Keratinocyte (primary cell): ENCODE data around the gene NOL9. TPM values are rescaled to one million over a fixed set of nuclear protein-coding genes. Genes with fewer than 3 reads are reported as not detected.
A peak's percentile ranks its signal among the peaks of the same experiment; 100 is the strongest.

Source experiments
- DNase-seq: peaks from one replicate; pipeline ENCODE4 v3.0.0-alpha.2; 2011; ENCODE audit warnings: low read depth, missing footprints, low spot score
- FAIRE-seq: peaks from 2 replicates; lab custom pipeline; 2011; peaks lifted over from hg19 to GRCh38; lab: Jason Lieb, UNC
- H2AFZ ChIP-seq: 2 replicates; pipeline ENCODE4 v1.6.0; 2012; ENCODE audit warnings: low read length, control low read depth, inconsistent platforms; ENCODE audit not compliant: control insufficient read depth
- H3K27ac ChIP-seq: 2 replicates; pipeline ENCODE4 v1.5.1; 2011; ENCODE audit warnings: low read length; ENCODE audit not compliant: control insufficient read depth, insufficient read depth
- H3K27me3 ChIP-seq: 3 replicates; pipeline ENCODE4 v1.6.0; 2011; ENCODE audit warnings: low read length; ENCODE audit not compliant: control insufficient read depth, insufficient read depth; ENCODE audit errors: extremely low read depth
- H3K36me3 ChIP-seq, 2 experiments: 2 replicates in 1 of 2; 3 replicates in 1 of 2; pipeline ENCODE4 v1.5.1; 2011; ENCODE audit warnings: low read length in 2 of 2, mild to moderate bottlenecking in 1 of 2; ENCODE audit not compliant: control insufficient read depth in 2 of 2, insufficient read depth in 2 of 2; ENCODE audit errors: extremely low read depth in 1 of 2
- H3K4me1 ChIP-seq: 3 replicates; pipeline ENCODE4 v1.5.1; 2011; ENCODE audit warnings: low read length; ENCODE audit not compliant: control insufficient read depth, insufficient read depth; ENCODE audit errors: extremely low read depth
- H3K4me2 ChIP-seq: 3 replicates; pipeline ENCODE4 v1.6.0; 2011; ENCODE audit warnings: low read depth, low read length; ENCODE audit not compliant: control insufficient read depth, insufficient read depth; ENCODE audit errors: extremely low read depth
- H3K4me3 ChIP-seq, 3 experiments: fragments of 200-600 bp in 1 of 3; sonication (generic) in 1 of 3; 2 replicates in 2 of 3; 3 replicates in 1 of 3; pipeline ENCODE4 v1.5.1; 2011 to 2016; ENCODE audit warnings: low read length in 3 of 3, mild to moderate bottlenecking in 3 of 3, control low read depth in 2 of 3, inconsistent platforms in 1 of 3, low read depth in 1 of 3, mixed read lengths in 1 of 3, mixed run types in 1 of 3, moderate library complexity in 1 of 3; ENCODE audit not compliant: control insufficient read depth in 2 of 3, insufficient read depth in 2 of 3; ENCODE audit errors: extremely low read depth in 1 of 3
- H3K79me2 ChIP-seq: 2 replicates; pipeline ENCODE4 v1.6.0; 2012; ENCODE audit warnings: low read length; ENCODE audit not compliant: control insufficient read depth, insufficient read depth
- H3K9ac ChIP-seq: 3 replicates; pipeline ENCODE4 v1.6.0; 2011; ENCODE audit warnings: low read length; ENCODE audit not compliant: control insufficient read depth, insufficient read depth; ENCODE audit errors: extremely low read depth
- H3K9me1 ChIP-seq: 3 replicates; pipeline ENCODE4 v1.6.0; 2011; ENCODE audit warnings: low read length; ENCODE audit not compliant: control insufficient read depth, insufficient read depth; ENCODE audit errors: extremely low read depth
- H3K9me3 ChIP-seq: 2 replicates; pipeline ENCODE4 v1.5.1; 2012; ENCODE audit warnings: low read depth, low read length; ENCODE audit not compliant: control insufficient read depth
- H4K20me1 ChIP-seq: 3 replicates; pipeline ENCODE4 v1.6.0; 2011; ENCODE audit warnings: low read length; ENCODE audit not compliant: control insufficient read depth, insufficient read depth; ENCODE audit errors: extremely low read depth
- EZH2 ChIP-seq: IDR thresholded peaks from one replicate; pipeline ENCODE4 v1.6.1; 2012; ENCODE audit warnings: inconsistent platforms, mild to moderate bottlenecking, low read length, moderate library complexity
- dilution Hi-C: fragments of 300-500 bp; cut with MboI; formaldehyde crosslinking; loops from one replicate; pipeline ENCODE4 v1.7.0; 2020; ENCODE audit warnings: low sequenced_read_pairs; ENCODE audit not compliant: extremely low pct_ligation_motif_present
- polyA plus RNA-seq, 5 experiments: library from polyadenylated mRNA; depleted of rRNA in 3 of 5; stranded (reverse) in 3 of 5; stranded (forward) in 1 of 5; unstranded in 1 of 5; fragments of >200 nt; gene quantifications; 1 replicate in 1 of 5; 2 replicates in 3 of 5; 3 replicates in 1 of 5; pipeline versions ENCODE4 v1.2.1 to v1.2.3, GENCODE V29; 2011 to 2012; ENCODE audit warnings: missing spikeins in 2 of 5, low read depth in 1 of 5, low replicate concordance in 1 of 5
- TF ChIP-seq, protein P1 (sequence below), 3 experiments: IDR thresholded peaks in 1 of 3; conservative IDR thresholded peaks in 1 of 3; optimal IDR thresholded peaks in 1 of 3; 2 replicates in 2 of 3; 3 replicates in 1 of 3; pipeline versions ENCODE3 to v1.5.1; 2011; ENCODE audit warnings: low read length in 3 of 3, mild to moderate bottlenecking in 3 of 3, moderate library complexity in 2 of 3, control low read depth in 1 of 3, inconsistent platforms in 1 of 3; ENCODE audit not compliant: insufficient read depth in 2 of 3; ENCODE audit errors: extremely low read depth in 1 of 3

The NOL9 gene
- polyA plus RNA-seq, 1 donor (not counting 4 experiments of a cell fraction or from before 2014, with no cell fraction given) = 24.6 TPM

GRCh38 chr1:6557597-6557996 lies 3.3 kb upstream of the NOL9 start:
- TF ChIP-seq, protein P1, sequence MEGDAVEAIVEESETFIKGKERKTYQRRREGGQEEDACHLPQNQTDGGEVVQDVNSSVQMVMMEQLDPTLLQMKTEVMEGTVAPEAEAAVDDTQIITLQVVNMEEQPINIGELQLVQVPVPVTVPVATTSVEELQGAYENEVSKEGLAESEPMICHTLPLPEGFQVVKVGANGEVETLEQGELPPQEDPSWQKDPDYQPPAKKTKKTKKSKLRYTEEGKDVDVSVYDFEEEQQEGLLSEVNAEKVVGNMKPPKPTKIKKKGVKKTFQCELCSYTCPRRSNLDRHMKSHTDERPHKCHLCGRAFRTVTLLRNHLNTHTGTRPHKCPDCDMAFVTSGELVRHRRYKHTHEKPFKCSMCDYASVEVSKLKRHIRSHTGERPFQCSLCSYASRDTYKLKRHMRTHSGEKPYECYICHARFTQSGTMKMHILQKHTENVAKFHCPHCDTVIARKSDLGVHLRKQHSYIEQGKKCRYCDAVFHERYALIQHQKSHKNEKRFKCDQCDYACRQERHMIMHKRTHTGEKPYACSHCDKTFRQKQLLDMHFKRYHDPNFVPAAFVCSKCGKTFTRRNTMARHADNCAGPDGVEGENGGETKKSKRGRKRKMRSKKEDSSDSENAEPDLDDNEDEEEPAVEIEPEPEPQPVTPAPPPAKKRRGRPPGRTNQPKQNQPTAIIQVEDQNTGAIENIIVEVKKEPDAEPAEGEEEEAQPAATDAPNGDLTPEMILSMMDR (optimal IDR thresholded peaks at IDR 0.05 in 1 of 3, IDR thresholded peaks at IDR 0.05 in 1 of 3, conservative IDR thresholded peaks at IDR 0.05 in 1 of 3; ENCODE audit: extremely low read depth in 1 of 3, insufficient read depth in 2 of 3, low read length in 3 of 3) = no peak
- no peak for TF ChIP-seq EZH2
- FAIRE-seq = no peak
- H3K9ac ChIP-seq = no peak overlapping the region

DNA sequence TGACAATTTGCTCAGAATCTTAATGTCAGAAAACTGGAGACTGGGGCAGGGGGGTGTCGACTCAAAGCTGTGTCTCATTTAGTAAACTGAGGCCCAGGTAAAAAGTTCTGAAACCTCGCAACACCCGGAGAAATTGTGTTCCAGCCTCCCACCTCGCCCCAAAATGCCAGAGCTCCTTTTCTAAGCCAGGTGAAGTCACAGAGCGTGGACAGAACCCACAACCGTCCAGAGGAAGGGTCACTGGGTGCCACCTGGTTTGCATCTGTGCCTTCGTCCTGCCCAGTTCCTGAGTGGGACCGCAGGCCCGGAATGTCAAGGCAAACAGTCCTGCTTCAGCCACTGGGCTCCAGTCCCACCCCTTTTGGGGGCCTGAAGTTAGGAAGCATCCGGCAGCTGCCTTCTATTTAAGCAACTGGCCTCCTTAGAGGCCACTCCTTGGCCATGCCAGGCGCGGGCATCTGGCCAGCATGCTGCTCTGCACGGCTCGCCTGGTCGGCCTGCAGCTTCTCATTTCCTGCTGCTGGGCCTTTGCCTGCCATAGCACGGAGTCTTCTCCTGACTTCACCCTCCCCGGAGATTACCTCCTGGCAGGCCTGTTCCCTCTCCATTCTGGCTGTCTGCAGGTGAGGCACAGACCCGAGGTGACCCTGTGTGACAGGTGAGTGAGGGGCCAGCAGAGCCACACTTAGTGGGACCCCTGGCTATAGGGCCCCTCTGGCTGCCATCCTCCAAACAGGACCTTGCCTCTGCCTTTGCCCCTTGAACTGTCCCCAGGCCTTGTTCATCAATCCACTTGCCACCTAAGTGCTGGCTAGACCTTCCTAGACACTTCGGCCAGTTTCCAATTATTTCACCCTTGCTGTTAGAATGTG lies 830 bp upstream of the NOL9 start, which contains the start of gene TAS1R1:
TSS of gene TAS1R1 (plus strand) at position 401 of the 872 bp plus-strand sequence. CDS start at position 468, 67 bp downstream.
- peaks cover 3 to 8% of the 10 kb centered on the region in 2 experiments for H3K36me3 ChIP-seq
- H3K4me1 ChIP-seq = peaks cover 11% of the 10 kb centered on the region
- no peak for TF ChIP-seq EZH2
- TF ChIP-seq, protein P1 (optimal IDR thresholded peaks at IDR 0.05 in 1 of 3, IDR thresholded peaks at IDR 0.05 in 1 of 3, conservative IDR thresholded peaks at IDR 0.05 in 1 of 3; ENCODE audit: extremely low read depth in 1 of 3, insufficient read depth in 2 of 3, low read length in 3 of 3) = no peak
- DNase-seq (no peak), FAIRE-seq (no peak)
- H3K79me2 ChIP-seq = peaks cover 28% of the 10 kb centered on the region
- H3K4me3 ChIP-seq = peak within 1 kb of the TSS; percentile 94 to 100 (median 96)
- H4K20me1 ChIP-seq = no peaks in the 10 kb centered on the region
- no peaks in the 10 kb centered on the region for H3K27me3 ChIP-seq
- peak within 1 kb of the TSS; percentile 97 for H3K4me2 ChIP-seq
- H3K9me1 ChIP-seq = no peaks in the 10 kb centered on the region
- no peaks in the 10 kb centered on the region for H3K9me3 ChIP-seq
- dilution Hi-C loops = no loop called here
- peak within 1 kb of the TSS; percentile 91 for H2AFZ ChIP-seq
- peak within 1 kb of the TSS; percentile 94 for H3K9ac ChIP-seq
- peak within 1 kb of the TSS; percentile 76 for H3K27ac ChIP-seq

More at GRCh38 chr1:6557597-6557996, 3.3 kb upstream of the NOL9 start:
- no peaks in the 10 kb centered on the region for H3K36me3 ChIP-seq
- DNase-seq = no peak
- peaks cover 17% of the 10 kb centered on the region for H3K79me2 ChIP-seq
- H2AFZ ChIP-seq = no peak overlapping the region
- no peak overlapping the region for H3K4me3 ChIP-seq
- dilution Hi-C loops = no loop called here
- H3K4me2 ChIP-seq = no peak overlapping the region
- H3K9me3 ChIP-seq = no peaks in the 10 kb centered on the region
- H3K4me1 ChIP-seq = peaks cover 11% of the 10 kb centered on the region
- no peaks in the 10 kb centered on the region for H3K27me3 ChIP-seq
- no peaks in the 10 kb centered on the region for H4K20me1 ChIP-seq
- H3K27ac ChIP-seq = no peak overlapping the region
- H3K9me1 ChIP-seq = no peaks in the 10 kb centered on the region
